ENCODE data around the gene MPPED1.

DNA sequence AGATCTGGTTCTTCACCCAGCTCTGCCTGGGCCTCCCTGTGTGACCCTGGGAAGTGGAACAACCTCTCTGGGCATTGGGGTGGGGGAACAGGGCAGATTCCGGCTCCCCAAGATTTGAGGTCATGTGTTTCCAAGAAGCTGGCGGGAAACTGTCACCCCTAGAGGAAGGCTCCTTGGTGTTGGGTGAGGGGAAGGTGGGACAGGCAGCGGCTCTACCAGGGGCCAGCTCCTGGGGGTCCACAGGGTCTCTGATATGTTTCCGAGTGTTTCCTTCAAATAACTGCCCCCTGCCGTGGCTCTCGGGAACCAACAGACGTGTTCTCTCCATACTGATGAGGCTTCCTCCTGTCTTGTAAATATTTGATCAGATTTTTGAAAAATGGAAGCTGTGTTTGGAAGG lies 78.5 kb downstream of the MPPED1 start:
- no peak for TF ChIP-seq EZH2 (IDR thresholded peaks at IDR 0.05; ENCODE audit: borderline replicate concordance, insufficient read depth, low read depth, low read length, poor library complexity, severe bottlenecking)
- TF ChIP-seq, protein P1, sequence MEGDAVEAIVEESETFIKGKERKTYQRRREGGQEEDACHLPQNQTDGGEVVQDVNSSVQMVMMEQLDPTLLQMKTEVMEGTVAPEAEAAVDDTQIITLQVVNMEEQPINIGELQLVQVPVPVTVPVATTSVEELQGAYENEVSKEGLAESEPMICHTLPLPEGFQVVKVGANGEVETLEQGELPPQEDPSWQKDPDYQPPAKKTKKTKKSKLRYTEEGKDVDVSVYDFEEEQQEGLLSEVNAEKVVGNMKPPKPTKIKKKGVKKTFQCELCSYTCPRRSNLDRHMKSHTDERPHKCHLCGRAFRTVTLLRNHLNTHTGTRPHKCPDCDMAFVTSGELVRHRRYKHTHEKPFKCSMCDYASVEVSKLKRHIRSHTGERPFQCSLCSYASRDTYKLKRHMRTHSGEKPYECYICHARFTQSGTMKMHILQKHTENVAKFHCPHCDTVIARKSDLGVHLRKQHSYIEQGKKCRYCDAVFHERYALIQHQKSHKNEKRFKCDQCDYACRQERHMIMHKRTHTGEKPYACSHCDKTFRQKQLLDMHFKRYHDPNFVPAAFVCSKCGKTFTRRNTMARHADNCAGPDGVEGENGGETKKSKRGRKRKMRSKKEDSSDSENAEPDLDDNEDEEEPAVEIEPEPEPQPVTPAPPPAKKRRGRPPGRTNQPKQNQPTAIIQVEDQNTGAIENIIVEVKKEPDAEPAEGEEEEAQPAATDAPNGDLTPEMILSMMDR (IDR thresholded peaks at IDR 0.05): no peak

Measured in B cell (primary cell).